GM18519 (cell line): ENCODE data around the gene MARK4.

Experiments used
- ATAC-seq: cut with Tn5 transposase; IDR thresholded peaks from one replicate; pipeline ENCODE4 v1.9.1; 2021; ENCODE audit warnings: mild to moderate bottlenecking, moderate library complexity; ENCODE audit not compliant: unreplicated experiment, low FRiP score

The MARK4 gene

DNA sequence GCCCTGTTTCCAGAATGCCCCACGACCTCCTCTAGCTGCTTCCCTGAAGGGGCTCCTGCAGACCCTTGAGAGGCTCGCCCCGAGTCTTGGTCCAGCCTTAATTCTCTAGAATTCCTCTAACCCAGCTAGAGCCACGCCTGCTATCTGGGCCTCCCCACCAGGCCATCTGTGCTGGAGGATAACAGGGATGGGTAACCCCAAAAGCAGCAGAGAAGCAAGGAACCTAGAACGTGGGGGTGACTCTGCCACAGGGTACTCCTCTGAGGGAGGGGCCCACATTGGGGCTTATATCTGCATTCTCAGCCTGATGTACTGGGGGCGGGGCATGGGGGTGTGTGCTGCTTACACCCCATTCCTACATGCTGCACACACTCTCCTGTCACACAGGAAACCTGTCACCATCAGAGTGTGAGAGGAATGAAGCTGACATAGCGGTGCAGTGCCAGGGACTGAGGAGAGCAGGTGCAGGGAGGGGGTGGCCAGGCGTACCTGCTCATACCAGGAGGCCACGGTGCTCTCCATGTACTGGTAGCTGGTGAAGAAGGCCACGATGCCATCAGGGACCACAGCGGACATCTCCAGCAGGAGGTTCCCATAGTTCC, 103.3 kb downstream of the MARK4 start:
- ATAC-seq: no peak
